EL (cell line): ENCODE measurements around the gene ALS2CL.

Source experiments
- DNase-seq: peaks from one replicate; pipeline ENCODE4 v3.0.0-alpha.2; 2016

ALS2CL gene

DNA sequence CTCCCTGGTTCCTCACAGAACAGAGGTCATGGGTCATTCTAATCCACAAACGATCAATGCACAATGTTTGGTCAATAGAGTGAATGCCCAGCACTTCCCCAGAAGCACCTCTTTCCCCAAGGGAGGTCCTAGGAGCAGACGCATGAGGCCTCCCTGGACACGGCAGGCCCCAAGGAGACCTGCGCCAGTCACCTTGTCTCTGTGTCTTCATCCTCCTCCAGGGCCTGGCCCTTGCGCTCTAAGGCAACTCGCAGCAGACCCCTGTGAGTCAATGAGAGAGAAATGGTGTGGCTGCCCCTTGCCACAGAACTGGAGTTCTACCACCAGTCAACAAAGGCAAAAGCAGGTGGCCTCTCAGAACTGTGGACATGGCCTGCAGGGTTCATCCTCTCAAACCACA lies 18.1 kb downstream of the ALS2CL start:
- no peak for DNase-seq

DNA sequence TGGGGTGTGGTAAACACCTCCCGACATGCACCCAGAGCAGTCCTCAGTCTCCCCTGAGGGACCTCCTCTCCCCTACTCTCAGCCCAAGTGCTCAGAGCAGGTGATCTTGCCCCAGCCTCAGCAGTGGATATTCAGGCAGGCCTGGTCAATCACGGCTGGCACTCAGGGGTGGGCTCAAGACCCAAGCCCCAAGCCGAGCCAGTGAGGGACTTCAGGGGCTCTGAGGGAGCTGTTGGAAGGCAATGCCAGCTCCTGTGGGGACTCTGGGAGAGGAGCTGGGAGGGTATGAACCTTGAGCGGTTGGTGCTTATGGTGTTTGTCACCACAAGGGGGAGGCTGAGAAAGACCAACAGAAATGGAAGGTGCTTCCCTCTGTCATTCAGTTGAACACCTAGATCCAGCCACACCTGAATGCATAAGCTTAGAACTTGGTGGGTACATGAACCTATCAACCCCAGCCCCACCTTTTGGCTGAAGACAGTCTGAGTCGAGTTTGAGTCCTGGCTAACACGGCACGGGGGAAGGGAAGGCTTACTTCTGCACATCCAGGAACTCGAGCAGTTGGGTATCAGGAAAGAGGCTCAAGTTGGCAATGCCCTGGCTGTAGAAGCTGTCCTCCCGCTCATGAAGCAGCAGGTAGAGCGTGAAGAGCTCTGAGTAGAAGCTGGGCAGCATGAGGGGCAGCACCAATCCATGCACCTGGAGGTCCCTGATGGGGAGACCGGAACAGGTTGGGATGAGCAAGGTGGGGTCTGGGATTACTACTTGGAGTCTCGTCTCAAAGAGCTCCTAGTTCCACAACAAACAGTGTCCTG lies 19.2 kb downstream of the ALS2CL start:
- DNase-seq = no peak

DNA sequence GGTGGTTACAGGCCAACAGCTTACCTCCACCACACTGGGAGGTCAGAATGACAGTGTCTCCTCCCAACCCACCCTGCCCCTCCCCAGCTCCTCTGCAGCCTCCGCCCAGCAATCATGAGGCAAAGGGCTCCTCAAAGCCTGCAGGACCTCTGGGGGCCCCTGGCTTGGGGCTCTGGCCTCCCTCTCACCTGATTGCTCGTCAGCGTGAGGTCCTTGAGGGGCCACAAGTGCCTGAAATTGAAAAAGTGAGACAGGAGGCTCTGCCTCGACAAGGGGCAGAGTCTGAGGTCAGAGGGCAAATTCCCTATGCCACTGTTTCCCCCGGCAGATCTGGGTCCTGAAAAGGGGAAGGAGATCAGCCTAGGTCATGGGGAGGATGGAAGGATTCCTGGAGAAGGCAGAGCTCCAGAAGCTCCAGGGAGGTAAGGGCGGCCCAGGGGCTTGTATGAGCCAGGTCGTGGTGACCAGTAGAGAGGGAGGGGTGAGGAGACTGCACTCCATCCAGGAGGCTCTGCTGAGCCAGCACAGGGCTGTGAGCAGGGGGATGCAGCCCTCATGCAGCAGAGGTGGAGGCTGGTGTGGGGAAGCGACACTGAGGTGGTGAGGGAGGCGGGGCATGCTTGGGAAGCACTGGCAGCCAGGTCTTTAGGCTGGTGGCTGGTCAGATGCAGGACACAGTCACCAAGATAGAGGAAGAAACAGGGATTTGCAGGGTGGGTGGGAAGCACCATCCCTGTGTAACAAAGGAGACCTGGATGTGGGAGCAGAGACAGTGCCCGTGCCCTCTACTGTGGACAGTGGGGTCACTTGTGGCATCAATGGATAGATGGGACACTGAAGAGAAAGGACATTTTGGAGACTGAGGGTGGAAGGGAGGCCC lies 20.1 kb downstream of the ALS2CL start:
- DNase-seq = no peak

DNA sequence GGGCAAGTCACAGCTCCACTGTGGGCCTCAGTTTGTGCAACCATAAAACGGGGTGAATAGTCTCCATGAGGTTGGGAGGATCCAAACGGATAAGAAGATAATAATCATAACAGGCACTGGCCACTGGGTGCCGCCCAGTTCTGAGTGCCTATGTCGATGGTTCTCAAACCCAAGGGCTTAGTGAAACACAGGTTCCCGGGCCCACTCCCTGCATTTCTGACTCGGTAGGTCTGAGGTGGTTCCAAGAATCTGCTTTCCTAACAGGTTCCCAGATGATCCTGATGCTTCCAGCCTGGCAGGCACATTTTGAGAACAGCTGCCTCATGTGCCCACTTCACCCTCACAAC lies 21.2 kb downstream of the ALS2CL start:
- DNase-seq = no peak

DNA sequence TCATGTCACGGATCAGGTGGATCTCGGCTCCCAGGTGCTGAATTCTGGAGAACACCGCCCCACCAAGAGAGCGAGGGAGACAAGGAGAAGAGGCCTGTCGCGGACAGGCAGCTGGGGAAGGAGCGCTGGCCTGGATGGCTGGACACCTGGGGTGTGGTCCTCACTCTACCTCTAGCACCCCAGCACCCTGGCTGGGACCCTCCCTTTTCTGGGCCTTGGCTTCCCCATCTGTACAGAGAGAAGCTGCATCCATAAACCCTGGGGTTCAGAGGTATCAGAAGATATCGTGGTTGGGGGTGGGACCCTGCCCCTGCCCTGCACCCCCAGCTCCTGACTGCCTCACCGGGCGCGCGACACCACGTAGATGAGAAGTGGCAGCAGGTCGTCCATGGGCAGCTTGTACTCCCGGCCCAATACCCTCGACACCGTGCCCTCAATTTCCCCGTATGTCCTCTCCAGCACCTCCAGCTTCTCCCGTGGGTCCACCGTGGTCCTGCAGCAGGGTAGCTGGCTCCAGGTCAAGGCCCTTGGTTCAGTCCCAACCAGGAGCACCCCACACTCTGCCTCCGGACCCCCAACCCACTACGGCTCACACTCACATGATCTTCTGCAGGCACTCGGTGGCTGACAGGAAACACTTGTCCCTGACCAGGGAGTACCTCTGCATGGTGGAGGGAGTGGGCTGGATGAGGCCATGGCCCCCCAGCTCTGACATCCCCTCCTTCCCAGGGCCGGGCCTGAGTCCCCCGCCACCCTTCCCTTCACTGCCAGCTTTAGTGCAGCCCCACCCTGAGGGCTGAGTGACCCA lies 21.7 kb downstream of the ALS2CL start:
- no peak for DNase-seq

DNA sequence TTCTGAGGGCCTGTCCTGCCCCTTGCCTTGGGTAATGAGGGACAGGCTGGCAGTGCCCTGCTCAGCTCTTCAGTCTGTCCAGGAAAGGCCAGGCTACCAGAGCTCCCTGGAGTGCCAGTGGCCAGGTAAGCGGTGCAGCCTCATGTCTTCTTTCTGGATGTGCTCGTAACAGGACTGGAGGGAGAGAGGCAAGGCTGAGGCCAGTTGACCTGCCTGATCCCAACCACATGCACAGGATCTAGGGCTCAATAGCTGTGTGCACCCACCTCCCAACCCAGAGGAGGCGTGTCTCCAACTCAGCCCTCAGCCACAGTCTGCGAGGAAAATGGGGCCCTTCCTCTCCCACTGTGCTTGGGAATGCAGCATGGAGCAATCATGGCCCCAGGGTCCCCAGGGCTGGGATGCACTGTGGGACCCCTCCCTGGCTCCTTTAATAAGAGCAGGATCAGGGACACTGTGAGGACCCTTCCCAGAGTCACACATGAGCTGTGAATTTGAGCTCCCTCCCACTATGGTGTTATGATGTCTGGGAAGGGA lies 22.5 kb downstream of the ALS2CL start:
- no peak for DNase-seq

DNA sequence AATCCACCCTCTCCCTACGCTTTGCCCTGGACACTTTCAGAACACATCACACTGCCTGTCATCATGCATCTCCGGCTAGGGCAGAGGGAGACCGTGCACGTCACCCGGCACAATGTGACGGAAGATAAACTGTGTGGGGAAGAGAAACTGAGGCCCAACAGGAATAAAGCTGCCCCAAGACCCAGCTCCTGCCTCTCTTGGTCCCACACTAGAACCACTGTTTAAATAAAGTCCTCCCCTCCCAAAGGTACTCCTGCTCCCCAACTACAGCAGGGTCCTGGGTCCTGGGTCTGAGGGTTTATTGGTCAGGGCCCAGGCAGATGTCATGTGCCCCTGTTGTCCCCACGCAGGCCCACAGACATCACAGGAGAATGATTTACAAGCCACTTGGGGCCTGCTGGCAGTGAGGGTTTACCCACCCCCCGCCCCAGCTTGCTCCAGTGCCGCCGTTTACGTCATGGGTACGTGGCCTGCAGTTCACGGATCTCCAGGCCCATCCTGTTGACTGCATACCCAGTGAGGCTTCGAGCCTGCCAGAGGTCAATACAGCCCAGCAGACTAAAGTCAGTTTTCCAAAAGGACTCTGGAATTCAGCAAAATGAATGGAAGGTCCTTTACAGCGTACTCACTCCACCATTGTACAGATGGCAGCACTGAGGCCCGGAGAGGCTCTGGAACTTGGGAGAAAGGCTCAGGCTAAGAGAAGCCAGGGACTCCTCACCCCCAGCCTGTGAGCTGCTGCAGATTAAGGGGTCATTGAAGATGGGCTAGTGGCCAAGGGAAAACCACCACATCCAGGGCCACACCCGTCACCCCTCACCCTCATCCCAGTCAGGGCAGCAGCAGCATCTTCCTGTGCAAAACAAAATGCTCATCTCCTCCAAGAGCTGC lies 23.2 kb downstream of the ALS2CL start:
- DNase-seq = no peak

DNA sequence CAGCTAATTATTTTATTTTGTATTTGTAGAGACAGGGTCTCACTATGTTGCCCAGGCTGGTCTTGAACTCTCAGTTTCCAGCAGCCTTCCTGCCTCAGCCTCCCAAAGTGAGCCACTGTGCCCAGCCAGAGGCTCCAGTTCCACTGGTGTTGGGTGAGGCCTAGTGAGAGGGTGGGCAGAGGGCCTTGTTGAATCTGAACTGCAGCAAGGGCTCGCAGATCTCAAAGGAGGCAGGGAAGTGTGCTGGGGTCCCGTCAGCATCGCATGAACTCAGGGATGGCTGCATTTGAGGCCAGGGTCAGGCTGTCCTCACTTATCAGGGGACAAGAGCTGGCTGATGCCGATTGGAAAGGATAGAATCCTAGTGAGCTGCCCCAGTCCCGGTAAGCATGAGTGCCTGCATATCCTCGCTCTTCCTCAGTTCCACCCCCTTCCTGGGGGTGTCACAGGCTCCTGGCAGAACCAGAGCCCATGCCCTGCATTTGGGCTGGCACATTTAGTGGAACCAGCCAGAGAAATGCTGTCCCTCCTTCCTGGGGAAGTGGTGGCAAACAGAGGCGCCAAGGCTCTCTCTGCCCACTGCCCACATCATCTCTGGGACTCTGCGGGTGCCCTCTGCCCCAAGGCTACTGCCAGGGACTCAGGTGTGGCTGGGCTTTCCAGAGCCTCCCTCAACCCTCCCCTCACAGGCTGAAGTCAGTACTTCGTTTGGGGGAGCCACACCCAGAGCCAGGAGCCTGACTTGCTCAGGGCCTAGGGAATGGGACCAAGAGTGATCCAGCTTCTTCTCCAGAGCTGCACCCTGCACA lies 24.1 kb downstream of the ALS2CL start:
- no peak for DNase-seq

DNA sequence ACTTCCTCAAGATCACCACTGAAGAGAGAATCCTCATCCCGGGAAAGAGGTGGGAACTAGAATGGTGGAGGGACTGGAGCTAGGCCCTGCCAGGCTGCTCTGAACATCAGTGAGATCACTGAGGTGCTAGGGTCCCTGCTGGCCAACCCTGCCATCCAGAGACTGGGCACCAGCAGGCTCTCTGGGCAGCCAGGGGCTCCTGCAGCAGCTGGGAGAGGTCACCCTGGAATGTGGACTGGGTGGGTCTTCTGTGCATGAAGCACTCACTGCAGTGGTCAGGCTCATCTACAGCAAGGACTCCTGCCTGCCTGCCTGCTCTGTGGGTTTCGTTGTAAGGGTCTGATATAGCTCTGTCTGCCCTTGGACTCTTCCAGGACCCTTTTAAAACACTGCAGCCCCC lies 24.9 kb downstream of the ALS2CL start:
- no peak for DNase-seq

DNA sequence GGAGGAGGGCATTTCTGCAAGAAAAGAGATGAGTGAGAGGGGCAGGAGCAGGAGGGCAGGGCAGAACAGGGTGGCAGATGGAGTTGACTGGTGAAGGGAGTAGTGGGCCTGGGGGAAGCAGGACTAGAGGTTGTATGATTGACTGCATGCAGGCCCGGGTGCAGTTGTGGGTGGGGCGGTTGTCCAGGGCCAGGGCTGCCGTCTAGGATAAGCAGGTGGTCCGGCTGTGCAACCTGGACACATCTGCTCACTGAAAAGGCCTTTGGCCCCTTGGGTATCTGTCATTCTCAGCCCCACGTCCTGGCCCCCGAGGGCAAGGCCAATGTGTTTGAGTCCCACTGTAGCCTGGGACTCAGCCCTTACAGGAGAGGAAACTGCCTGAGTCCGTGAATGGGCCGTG lies 25.4 kb downstream of the ALS2CL start:
- DNase-seq = no peak

DNA sequence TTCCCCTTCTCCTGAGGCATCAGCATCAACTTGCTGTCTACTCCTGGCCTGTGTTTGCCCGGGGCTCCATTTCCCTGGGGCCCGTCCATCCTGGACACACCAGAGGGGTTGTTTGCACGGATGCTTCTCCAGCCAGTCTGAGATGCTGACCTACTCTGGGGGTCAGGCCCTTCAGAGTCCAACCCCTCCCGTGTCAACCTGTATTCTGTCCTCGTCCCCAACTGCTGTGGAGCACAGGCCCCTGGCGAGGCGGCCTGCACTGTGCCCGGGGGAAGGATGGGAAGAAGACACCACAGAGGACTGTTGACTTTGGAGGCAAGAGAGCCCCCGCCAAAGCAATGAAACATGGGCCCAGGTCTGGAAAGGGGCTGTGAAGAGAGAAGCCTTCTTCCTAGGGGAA lies 25.8 kb downstream of the ALS2CL start:
- no peak for DNase-seq

DNA sequence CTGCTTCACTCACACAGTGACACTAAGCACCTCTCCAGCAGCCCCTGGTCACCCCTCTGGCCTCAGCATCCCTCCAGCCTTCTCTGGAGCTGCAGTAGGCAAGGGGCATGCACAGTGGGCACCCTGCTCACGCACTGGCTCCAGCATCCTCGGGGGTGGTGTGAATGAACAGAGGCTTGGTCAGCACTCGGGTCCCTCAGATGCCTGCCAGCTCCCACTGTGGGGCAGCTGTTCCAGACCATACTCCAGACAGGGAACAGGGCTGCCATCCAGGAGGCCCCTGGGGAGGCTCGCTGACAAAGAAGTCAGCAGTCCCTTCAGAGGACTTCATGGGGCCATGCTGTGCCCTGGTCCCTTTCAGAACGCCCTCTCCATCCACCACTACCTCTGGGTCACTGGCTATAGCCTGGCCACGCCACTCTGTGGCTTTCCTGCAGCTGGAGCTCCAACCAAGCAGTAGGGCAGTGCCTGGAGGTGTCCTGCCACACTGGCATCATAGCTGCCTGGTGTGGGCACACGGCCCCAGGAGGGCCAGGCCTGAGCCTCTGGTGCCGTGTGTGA lies 26.3 kb downstream of the ALS2CL start:
- no peak for DNase-seq

DNA sequence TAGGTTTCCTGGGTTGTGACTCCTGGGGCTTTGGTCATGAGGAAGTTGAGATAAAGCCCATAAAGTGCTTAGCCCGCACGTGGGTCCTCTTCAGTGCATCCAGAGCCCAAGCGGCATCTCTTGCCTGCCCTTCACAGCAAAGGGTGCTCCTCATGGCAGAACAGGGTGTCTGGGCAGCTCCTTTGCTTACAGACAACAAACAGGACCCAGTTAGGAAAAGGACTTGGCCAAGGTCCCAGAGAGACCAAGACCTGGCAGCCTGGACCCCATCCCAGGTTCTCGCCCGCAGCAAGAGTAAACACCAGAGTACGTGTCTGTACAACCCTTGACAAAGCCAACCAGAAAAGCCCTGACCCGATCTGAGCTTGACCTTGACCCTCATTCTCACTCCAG lies 27.0 kb downstream of the ALS2CL start:
- DNase-seq = no peak

DNA sequence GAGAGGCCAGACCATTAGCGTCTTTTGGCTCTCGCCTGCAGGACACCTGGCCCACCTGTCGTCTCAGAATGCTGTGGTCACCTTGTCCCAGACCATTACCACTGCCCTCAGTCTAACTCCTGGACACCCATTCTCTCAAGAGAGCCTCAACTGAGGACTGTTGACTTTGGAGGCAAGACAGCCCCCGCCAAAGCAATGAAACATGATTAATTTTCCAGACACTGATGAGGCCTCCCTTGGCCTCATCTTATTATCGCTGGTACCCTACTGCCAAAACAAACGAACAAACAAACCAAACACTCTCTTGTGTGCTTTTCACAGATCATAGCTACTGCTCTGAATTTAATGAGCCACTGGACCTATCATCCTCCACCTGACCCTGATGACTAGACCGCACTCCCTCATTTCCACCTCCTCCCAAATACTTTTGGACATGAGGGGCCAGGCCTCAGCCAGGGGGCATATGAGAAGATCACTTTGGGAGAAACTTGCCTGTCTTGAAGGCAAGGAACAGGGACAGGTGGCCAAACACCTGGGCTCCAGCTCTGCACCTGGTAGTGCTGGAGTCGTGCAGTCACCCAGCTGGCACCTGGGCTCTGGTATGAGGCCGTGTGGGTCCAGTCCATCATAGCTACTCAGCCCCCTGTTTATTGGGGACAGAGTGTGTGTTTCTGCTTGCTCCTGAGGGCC lies 27.6 kb downstream of the ALS2CL start:
- no peak for DNase-seq

DNA sequence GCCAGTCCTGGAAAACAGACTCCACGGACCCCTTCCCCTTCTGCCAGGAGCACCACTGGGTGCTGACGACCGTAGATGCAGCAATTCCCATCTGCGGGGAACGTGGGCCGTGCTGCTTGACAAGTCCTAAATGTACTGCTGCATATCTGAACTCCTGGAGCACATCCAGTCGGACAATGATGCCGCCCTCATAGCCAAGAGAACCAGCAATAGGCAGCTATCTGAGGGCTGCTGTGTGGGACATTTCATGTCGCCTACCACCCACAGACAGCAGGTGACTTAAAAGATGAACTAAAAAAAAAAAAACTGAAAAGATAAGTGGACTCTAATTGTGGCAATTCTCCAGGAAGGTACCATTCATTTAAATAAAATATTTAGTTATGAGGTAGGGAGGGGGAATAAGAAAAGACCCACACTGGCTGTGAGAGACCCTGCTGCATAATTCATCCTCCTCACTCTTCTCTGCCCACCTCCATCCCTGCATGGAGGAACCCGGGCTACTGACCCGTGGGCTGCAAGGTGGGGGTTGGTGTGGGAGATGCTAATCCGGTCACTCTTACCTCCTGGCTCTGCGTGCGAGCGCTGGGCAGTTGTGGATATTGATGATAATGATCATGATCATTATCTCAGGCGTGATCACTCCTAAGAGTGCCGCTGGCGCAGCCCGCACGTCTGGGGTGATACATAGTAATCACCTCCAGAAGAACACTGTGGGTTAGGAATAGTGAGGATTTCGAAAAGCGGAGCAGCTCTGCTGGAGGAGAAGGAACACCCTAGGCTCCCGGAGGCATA lies 28.3 kb downstream of the ALS2CL start:
- no peak for DNase-seq

DNA sequence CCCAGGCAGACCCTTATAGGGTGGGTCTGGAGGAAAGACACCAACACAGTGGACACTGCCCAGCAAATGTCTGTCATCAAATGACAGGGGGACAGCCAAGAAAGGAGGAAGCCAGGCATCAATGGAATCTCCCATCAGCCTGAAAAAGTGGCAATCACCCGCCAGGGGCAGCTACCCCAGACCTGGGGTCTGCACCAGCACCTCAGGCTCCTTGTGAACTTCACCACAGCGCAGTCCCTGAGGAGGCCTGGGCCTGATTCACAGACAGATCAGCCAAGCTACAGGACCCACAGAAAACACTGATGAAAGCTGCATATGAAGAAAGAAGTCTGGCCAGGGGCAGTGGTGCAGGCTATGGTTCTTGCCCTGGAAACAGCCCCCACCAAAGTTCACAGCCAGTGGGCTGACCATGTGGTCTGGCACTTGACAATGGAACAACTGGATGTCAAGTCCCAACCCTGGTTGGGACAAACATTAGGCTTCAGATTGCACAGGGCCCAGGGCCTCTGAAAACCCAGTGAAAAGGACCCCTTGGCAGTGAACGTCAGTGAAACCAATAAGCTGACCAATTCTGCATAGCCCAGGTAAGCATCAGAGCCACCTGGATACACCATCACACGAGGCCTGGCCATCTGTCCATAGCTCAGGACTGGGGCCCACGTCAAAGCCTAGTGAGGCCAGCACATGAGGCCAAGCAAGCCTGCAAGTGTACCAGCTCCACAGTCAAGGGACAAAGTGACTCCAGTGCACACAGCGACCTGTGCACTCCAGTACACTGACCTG lies 29.1 kb downstream of the ALS2CL start:
- DNase-seq = no peak

DNA sequence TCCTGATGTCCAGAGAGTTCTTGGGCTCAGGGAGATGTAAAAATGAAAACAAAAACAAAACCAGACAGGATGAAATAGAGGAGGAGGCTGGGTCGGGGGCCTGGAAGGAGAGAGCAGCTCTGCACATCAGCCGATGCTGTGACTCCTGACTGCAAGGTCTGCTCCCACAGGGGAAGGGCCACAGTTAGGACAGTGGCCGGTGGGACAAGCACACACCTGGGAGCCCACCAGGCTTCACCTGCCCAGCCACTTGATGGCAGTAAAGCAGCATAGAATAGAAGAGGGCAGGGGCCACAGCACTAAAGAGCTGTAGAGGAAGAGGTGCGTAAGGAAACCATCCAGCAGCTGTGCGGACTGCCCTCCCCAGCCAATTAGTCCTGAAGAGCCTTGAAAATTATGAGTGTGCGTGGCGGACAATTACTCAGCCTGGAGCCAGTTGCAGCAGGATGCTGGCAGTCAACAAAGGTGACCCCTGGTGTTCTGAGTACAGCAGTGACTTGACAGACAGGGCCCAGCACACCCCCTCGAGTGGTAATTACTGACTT lies 29.8 kb downstream of the ALS2CL start:
- DNase-seq = no peak
